NCI-H748 treated with DMSO at 0.1 percent for 48 hours (cell line): ENCODE data around the gene FKBP10.

Source experiments
- DNase-seq: peaks from one replicate; lab custom pipeline; 2025; lab: John Stamatoyannopoulos, UW

The FKBP10 gene

DNA sequence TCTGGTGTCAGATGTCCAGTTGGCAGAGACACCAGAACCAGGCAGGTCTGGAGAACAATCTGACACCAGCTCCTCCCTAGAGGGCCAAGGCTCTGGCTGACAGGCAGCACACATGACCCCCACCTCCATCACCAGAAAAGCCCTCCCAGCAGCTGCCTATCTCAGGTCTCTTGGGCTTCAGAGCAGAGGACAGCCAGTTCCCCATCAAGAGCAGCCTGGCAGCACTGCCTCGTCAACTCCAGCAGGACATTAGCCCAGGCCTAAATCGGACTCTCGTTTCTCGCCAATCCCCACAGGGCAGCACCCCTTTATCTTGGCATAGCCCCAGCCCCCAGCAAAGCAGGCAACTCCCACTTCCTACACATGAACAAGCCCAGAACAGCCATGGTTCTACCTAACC lies 30.7 kb upstream of the FKBP10 start:
- no peak for DNase-seq

DNA sequence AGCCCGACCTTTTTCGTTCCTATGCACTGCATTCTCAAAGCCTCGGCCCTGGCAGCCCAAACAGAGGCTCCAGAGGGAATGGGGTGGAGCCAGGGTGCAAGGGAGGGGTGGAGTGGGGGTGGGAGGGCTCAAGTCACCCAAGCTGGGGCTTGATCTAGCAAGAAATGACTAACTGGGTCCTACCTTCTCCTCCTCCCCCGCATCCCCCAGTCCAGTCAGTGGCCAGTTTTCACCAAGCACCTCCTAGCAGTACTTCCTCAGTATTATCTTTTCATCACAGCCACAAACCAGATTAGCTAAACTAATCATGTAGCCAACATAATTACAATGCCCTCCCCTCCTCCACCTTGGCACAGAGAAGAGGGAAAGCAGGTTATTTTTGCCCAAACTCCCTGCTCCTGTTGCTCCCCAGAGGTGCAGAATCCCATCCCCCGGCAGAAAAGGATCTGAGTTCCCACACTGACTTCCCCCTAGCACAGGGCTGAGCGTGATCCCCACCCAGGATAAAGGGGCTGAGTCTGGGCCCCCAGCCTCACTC lies 28.5 kb upstream of the FKBP10 start:
- no peak for DNase-seq

DNA sequence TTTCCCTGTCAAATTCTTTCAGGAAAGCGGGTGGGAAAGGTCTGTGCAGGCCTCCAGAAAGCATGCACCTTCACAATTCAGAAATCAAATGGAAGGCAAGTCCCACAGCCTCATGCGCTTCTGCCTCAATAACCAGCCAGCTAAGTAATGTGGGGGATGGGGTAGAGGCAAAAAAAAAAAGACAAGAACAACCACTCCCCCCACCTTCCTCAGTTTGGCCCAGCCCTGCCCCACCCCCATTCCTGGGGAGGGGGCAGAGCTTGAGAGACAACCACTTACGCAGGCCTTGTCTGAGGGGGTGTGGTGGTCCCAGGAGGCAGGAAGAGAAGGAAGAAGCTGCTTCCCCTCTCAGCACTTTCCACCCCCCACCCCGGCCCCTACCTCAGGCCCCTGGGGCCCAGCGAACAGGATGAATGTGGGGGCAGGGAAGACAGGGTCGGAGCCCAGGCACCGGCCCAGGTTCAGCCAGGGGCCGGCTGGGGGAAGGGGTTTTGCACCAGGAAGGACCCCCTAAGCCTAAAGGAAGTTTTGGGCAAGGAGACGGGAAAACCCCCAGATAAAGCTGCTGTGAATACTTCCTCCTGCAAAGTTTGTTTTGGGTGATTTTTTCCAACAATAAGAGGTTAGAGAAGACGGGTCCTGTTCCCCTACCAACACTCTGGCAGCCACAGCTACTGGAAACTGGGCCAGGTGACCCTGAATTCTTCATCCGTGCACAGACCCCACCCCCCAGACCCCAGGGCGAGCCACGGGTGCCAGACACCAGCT lies 27.5 kb upstream of the FKBP10 start:
- no peak for DNase-seq

GRCh38 chr17:41785859-41786226 lies 27.0 kb upstream of the FKBP10 start:
- DNase-seq: peak; percentile 5

DNA sequence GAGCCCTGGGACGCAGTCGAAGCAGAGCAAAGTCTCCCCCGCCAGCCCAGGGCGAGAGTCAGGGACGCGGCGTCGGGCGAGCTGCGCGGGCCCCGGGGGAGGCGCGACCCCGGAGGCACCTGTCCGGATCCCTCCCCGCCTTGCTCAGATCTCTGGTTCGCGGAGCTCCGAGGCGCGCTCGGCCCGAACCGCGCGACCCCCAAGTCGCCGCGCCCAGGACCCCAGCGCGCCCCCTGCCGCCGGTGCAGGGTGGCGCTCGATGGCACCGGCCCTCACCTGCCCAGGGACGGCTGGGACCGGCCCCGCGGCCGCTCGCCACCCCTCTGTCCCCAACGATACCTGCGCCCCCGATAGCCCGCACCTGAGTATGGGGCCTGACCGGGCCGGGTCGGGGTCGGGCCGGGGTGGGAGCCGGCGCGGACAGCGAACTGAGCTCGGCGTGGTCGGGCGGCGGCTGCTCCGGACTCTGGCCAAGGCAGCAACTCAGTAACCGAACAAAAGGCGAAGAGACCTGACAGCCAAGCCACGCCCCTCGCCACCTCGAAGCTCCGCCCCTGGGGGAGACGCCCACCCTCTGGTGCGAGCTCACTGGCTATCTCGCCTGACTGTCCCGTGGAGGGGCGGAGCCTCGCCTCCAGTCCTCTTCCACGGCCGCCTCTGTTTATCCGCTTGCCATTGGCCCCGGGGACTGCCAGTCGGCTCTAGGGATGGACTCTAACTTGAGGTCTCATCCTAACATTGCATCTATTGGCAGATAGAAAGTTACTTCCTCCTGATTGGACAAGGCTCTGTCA lies 26.4 kb upstream of the FKBP10 start, which contains the start of gene JUP:
TSS of gene JUP (minus strand) at position 485 of the 794 bp plus-strand sequence. CDS start 14,857 bp downstream, outside the sequence.
- peak; percentile 99 for DNase-seq

DNA sequence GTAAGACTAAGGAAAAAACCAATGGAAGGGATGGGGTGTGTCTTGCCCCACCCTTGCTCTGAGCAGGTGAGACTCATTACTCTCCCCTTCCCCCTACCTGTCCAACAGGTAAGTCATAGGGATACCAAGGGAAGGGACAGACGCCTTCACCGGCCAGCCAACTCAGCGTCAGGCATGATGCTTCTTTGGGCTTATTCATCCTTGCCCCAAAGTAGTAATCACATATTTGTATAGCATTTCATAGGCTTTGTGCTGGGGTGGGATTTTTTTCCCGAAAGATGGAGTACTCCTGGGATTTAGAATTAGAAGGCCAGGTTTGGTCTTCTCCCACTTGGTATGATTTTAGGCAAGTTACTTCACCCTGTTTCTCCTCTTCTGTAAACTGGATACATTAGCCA lies 25.8 kb upstream of the FKBP10 start:
- no peak for DNase-seq

- no peak for DNase-seq
Measured at GRCh38 chr17:41792845-41793783, 19.7 kb upstream of the FKBP10 start.

DNA sequence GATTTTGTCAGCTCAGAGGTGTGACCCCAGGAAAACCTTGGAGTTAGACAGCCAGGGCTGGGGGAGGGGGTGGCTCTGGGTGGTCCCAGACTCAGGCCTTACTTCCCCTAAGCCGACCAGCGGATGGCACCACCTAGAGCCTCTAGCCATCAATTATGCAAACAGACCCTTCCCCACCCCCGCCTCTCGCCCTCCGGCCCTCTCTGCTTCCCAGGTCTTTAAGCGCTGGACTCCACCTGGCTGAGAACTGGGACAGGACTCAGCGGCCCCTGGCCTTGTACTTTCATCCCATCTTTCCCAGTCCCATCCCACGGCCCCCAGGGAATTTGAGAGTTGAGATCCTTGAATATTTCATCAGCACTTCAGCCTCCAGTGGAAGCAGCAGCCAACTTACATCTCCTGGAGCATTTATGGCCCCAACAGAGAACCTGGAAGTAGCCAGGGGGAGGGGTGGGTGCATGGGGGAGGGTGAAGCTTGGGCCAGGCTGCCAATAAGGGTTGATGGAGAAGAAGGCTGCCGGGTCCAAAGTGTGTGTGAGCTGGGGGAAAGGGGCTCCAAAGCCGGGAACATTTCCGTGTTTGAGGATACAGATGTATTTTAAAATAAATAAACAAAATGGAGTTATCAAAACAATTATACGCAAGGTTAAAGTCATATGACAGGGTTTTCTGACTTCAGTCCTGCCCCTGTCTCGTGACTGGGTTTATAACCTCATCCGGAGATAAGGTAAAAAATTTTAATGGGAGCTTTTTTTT lies 18.8 kb upstream of the FKBP10 start:
- DNase-seq: no peak

GRCh38 chr17:41794540-41794975 lies 18.2 kb upstream of the FKBP10 start:
- DNase-seq: no peak

DNA sequence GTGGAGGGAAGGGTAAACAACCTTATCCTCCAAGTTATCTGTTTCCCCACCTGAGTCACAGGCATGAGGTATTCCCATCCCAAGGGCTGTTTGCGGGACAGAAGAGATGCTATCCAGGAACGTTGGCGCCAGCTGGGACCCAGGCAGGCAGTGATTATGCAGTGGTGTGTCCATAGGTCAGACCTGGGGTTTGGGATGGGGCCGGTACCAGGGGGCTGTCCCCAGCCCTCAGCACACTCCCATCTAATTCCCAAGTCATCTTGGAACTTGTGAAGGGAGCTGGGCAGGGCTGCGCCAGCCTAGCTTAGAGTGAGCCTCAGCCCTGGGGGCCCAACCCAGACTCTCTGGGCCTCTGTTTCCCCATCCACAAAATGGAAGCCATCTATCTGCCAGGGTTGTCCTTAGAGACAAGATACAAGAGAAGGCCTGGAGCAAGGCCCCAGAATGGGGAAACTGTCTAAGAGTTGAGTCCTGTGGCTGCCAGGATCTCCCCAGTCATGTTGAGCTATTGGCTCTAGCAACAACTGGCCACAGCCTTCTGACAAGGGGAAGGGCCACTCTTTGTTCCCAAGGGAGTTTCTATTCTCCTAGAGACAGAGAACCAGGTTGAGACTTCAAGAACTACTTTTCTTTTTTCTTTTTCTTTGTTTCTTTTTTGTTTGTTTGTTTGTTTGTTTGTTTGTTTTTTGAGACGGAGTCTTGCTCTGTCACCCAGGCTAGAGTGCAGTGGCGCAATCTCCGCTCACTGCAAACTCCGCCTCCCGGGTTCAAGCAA lies 16.5 kb upstream of the FKBP10 start:
- DNase-seq: no peak

DNA sequence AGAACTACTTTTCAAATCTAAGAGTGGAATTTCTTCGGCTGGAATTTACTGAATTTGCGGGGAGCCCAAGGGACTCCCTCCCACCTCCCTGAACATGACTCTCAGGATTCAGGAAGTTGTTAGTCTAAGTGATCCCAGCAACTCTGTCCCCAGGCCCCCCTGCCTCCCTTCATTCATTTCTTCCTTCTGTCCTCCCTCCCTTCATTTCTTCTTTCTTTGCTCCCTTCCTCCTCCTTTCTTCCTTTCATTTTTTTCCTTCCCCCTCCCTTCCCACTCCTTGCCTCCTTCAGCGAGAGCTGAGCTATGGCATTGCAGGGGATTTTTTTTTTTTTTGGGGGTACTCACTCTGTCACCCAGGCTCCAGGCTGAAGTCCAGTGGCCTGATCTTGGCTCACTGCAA lies 15.4 kb upstream of the FKBP10 start:
- no peak for DNase-seq

DNA sequence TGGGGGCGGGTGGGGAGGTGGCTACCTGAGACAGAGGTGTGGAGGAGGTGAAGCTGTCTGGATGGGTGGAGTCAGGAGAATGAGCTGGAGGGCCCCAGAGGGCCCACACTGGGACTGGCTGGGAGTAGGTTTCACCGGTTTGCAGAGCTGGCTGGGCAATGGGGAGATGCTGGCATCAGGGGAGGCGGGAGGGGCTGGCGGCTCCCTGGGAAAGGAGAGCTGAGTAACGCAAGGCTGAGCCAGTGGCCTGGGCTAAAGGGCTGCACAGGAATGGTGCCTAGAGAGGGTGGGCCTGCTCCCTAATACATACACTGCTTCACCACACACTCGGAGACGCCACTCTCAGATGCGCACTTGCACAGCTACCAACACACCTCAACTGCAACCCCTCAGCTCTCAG lies 13.4 kb upstream of the FKBP10 start:
- no peak for DNase-seq

GRCh38 chr17:41800601-41801373 lies 12.0 kb upstream of the FKBP10 start:
- peak; percentile 42 for DNase-seq

GRCh38 chr17:41801374-41802271 lies 11.2 kb upstream of the FKBP10 start:
- DNase-seq: peak; percentile 69

DNA sequence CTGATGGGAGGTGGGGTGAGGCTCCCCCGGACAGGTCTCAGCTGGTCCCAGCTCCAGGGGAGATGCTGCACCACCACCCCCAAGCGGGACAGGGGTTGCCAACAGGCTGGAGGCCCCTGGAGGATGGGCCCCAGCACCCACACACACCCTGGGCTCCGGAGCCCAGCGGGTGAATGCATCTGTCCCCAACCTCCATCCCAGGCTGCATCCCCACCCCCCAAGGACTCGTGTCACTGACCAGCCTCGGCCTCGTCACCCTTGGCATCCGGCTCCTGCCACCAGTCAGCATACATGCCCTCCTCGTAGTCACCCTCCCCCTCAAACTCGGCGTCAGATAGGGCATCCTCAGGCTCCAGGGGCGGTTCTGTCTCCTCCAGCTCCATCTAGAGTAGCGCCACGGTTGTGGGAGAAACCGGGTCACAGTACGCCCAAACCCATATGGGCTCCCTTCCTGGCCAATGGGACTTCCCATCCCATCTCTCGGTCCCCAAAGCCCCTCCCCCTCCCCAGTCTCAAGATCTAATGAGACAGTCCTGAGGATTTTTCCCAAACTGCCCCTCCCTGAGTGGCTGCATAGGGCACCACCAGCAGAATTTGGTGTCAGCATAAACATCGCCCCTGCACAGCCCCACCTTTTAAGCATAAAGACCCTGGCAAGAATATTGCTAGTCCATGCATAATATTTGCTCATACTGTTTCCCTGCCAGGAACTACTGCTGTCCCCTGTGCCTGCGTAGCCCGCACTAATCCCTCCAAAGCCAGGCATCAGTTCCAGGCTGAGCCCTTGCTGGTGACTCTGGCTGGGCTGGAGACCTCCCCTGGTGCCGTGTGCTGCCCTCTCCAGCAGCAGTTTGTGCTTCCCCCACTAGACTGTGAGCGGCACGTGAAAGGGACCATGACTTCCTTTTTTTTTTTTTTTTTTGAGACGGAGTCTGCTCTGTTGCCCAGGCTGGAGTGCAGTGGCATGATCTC lies 9.5 kb upstream of the FKBP10 start:
- DNase-seq: no peak

DNA sequence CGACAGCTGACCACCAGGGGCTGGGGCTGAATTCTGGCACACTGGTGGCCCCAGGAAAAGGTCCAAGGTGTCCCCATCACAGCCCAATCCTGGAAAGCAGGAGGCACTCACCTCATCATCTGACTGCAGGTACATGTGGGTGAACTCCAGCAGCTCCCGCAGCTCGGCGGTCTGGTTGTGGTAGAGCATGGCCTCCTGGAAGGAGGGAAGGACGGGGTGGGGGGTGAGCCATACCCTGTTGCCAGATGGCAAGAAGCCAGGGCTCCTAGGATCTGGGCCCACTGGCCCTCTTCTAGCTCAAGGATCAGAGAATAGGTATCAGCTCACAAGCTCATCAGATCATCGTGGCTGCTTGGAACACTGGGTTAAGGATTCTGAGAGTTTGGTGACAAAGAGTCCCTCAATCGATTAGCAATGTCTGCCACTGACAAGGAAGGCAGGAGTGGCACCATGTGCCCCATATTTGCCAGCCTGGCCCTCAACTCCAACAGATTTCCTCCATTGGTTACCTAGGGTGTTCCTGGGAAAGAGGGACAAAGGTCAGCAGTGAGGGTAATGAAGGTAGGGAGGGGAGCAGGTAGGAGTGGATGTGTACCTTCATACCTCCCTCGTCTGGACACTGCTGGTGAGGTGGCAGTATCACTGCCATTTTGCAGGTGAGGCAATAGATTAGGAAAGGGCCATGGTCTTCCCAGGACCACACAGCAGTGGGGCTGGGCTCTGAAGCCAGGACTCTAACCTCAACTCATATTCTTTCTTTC lies 5.9 kb upstream of the FKBP10 start:
- no peak for DNase-seq
